ENCODE results near the gene TNNT3.

DNA sequence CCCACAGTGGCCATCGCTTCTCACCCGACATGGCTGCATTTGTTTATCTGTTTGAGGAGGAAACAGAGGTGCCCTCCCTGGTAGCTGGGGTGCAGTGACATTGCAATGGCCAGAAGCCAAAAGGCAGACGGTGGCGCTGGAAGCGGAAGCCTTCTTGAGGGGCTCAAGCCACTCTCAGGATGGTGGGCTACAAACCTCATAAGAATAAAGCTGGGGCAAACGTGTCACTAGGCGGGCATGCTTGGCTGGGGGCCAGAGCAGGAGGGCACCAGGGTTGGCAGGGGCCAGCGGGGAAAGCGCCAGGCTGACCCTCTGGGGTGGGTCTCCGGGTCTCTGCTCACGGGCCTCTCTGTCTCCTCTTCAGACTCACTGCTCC lies 12.6 kb downstream of the TNNT3 start:
- TF ChIP-seq CTCF (IDR thresholded peaks at IDR 0.05; ENCODE audit: low read depth, low read length, poor library complexity, severe bottlenecking) (no peak), EZH2phosphoT487 (IDR thresholded peaks at IDR 0.05; ENCODE audit: borderline replicate concordance, low read length) (no peak)
